PC-3 (cell line): ENCODE results near the gene TGM5. TPM values are rescaled to one million over a fixed set of nuclear protein-coding genes. Genes with fewer than 3 reads are reported as not detected.

Experiments
- ATAC-seq: fragments of 200-7000 bp; cut with Tn5 transposase; 2 replicates; pipeline ENCODE4 v1.9.1; 2020; ENCODE audit warnings: mild to moderate bottlenecking, moderate library complexity
- Bru-seq: library from RNA; stranded (reverse); fragments of 400-500 nt; gene quantifications from one replicate; lab custom pipeline; 2021; lab: Mats Ljungman, UMichigan
- BruChase-seq, 2 experiments: library from RNA; stranded (reverse); fragments of 400-500 nt; gene quantifications; one replicate each; lab custom pipeline; 2021; lab: Mats Ljungman, UMichigan
- BruUV-seq: library from RNA; stranded (reverse); fragments of 400-500 nt; replicated peaks from 2 replicates; lab custom pipeline; 2021; lab: Mats Ljungman, UMichigan
- CTCF ChIA-PET: fragments of 300-600 bp; sonication (Branson Sonifier 250); formaldehyde crosslinking; loops from one replicate; lab custom pipeline; 2022; ENCODE audit warnings: antibody characterized with exemption; lab: Charles Lee
- POLR2A ChIA-PET: fragments of 300-600 bp; sonication (Branson Sonifier 250); formaldehyde crosslinking; loops from one replicate; lab custom pipeline; 2022; ENCODE audit warnings: antibody characterized with exemption; ENCODE audit not compliant: unreplicated experiment; lab: Charles Lee
- DNase-seq: peaks from one replicate; pipeline ENCODE4 v3.0.0-alpha.2; 2015
- H2AFZ ChIP-seq: fragments of 300-600 bp; sonication (generic); 2 replicates; pipeline ENCODE4 v1.6.0; 2016; ENCODE audit warnings: antibody characterized with exemption, low read length
- H3F3A ChIP-seq: fragments of 300-600 bp; sonication (generic); one replicate; pipeline ENCODE4 v1.6.0; 2017; ENCODE audit warnings: antibody characterized with exemption, low read length, control low read depth, mild to moderate bottlenecking; ENCODE audit not compliant: unreplicated experiment
- H3K27ac ChIP-seq: fragments of 300-600 bp; sonication (generic); 2 replicates; pipeline ENCODE4 v1.5.1; 2016; ENCODE audit warnings: mild to moderate bottlenecking, low read length
- H3K27me3 ChIP-seq: fragments of 300-600 bp; sonication (generic); 2 replicates; pipeline ENCODE4 v1.6.1; 2016; ENCODE audit warnings: low read length, mixed read lengths
- H3K36me3 ChIP-seq: fragments of 300-600 bp; sonication (generic); 2 replicates; pipeline ENCODE4 v1.6.1; 2016; ENCODE audit warnings: low read depth, mixed run types, low read length, mixed read lengths
- H3K4me1 ChIP-seq: fragments of 300-600 bp; sonication (generic); 2 replicates; pipeline ENCODE4 v1.5.1; 2016; ENCODE audit warnings: low read length; ENCODE audit not compliant: insufficient read depth
- H3K4me2 ChIP-seq: fragments of 300-600 bp; sonication (generic); 2 replicates; pipeline ENCODE4 v1.6.0; 2016; ENCODE audit warnings: low read length
- H3K4me3 ChIP-seq: fragments of 300-600 bp; sonication (generic); 2 replicates; pipeline ENCODE4 v1.5.1; 2016; ENCODE audit warnings: mild to moderate bottlenecking, low read length, mixed read lengths
- H3K79me2 ChIP-seq: fragments of 300-600 bp; sonication (generic); 2 replicates; pipeline ENCODE4 v1.6.1; 2017; ENCODE audit warnings: low read length, mixed read lengths
- H3K9ac ChIP-seq: fragments of 300-600 bp; sonication (generic); 2 replicates; pipeline ENCODE4 v1.6.0; 2016; ENCODE audit warnings: mild to moderate bottlenecking, low read length
- H3K9me2 ChIP-seq: fragments of 300-600 bp; sonication (generic); replicated peaks from 2 replicates; pipeline ENCODE4 v1.6.1; 2016; ENCODE audit warnings: mixed run types, low read length, mixed read lengths
- H3K9me3 ChIP-seq: fragments of 300-600 bp; sonication (generic); 2 replicates; pipeline ENCODE4 v1.6.1; 2016; ENCODE audit warnings: low read length, mixed read lengths
- H4K20me1 ChIP-seq: fragments of 300-600 bp; sonication (generic); 2 replicates; pipeline ENCODE4 v1.6.1; 2016; ENCODE audit warnings: low read length, mixed read lengths
- EZH2 ChIP-seq: fragments of 300-600 bp; sonication (generic); IDR thresholded peaks from one replicate; pipeline ENCODE4 v1.6.1; 2017; ENCODE audit warnings: antibody characterized with exemption, mild to moderate bottlenecking, low read length; ENCODE audit not compliant: unreplicated experiment
- EZH2phosphoT487 ChIP-seq: fragments of 300-600 bp; sonication (generic); IDR thresholded peaks from 2 replicates; pipeline ENCODE4 v1.6.1; 2018; ENCODE audit warnings: mild to moderate bottlenecking, antibody characterized with exemption, low read length, borderline replicate concordance
- intact Hi-C: fragments of 100-400 bp; cut with micrococcal nuclease; formaldehyde crosslinking; loops from 2 replicates; pipeline ENCODE4 v1.9.0; 2023
- long read RNA-seq: library from polyadenylated mRNA; unstranded; transcript quantifications from one replicate; pipeline ENCODE4 v2.0.0, GENCODE V29; 2021; ENCODE audit not compliant: unreplicated experiment
- total RNA-seq: library from RNA; depleted of rRNA; stranded (reverse); fragments of >200 nt; gene quantifications from 2 replicates; pipeline ENCODE4 v1.2.3, GENCODE V29; 2014; rRNA removed
- TF ChIP-seq, protein P1 (sequence below): fragments of 300-600 bp; sonication (generic); conservative IDR thresholded peaks from 2 replicates; pipeline ENCODE4 v1.5.1; 2017; ENCODE audit warnings: antibody characterized with exemption, low read depth, mild to moderate bottlenecking, low read length

The TGM5 gene
- total RNA-seq (not detected in 2 replicates), Bru-seq, nascent RNA (not detected), BruChase-seq, experiment 1, labeled RNA remaining after a 6-hour chase (percentile 5 among the genes with signal in this experiment), BruChase-seq, experiment 2, labeled RNA remaining after a 2-hour chase (not detected)
- long read RNA-seq, result 0 reads

DNA sequence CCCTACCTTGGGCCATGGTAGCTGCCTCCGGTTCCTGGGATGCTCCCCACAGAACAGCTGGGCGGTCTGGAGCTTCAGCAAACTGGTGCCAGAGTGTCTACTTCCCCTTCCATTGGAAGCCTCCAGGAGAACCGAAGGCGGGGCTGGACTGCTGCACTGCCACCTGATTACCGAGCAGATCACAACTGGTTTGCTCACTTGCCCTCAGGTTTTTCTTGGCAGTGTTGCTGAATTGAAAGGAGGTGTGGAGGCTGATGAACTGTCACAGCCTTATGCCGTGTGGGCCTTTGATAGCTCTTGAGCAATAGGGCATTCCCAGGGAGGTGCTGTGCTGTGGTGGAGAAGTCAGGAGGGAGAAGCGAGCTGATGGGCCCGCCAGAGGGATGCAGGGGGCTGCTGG is at the start of gene TGM5:
TSS of gene TGM5 (minus strand) at position 95 of the 400 bp plus-strand sequence. CDS start at position 16, 79 bp downstream.
- no peak for TF ChIP-seq EZH2phosphoT487
- TF ChIP-seq, protein P1, sequence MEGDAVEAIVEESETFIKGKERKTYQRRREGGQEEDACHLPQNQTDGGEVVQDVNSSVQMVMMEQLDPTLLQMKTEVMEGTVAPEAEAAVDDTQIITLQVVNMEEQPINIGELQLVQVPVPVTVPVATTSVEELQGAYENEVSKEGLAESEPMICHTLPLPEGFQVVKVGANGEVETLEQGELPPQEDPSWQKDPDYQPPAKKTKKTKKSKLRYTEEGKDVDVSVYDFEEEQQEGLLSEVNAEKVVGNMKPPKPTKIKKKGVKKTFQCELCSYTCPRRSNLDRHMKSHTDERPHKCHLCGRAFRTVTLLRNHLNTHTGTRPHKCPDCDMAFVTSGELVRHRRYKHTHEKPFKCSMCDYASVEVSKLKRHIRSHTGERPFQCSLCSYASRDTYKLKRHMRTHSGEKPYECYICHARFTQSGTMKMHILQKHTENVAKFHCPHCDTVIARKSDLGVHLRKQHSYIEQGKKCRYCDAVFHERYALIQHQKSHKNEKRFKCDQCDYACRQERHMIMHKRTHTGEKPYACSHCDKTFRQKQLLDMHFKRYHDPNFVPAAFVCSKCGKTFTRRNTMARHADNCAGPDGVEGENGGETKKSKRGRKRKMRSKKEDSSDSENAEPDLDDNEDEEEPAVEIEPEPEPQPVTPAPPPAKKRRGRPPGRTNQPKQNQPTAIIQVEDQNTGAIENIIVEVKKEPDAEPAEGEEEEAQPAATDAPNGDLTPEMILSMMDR, result no peak
- TF ChIP-seq EZH2, result no peak

GRCh38 chr15:43314171-43314570 is 47.4 kb upstream of the TGM5 start:
- Histone ChIP-seq H3K36me3 (no peaks in the 10 kb centered on the region), H4K20me1 (no peaks in the 10 kb centered on the region), H3K27ac (no peak overlapping the region), H3K9me2 (no peaks in the 10 kb centered on the region), H3K9ac (no peak overlapping the region), H3K4me1 (no peaks in the 10 kb centered on the region), H3K4me3 (no peak overlapping the region), H3K4me2 (no peak overlapping the region), H2AFZ (no peak overlapping the region), H3K27me3 (peaks cover 24% of the 10 kb centered on the region), H3F3A (no peaks in the 10 kb centered on the region), H3K9me3 (no peaks in the 10 kb centered on the region), H3K79me2 (no peaks in the 10 kb centered on the region)
- TF ChIP-seq, protein P1, result no peak
- TF ChIP-seq EZH2phosphoT487, result no peak
- no peak for TF ChIP-seq EZH2
- peak; percentile 45 for ATAC-seq
- POLR2A ChIA-PET, result no interaction called here
- intact Hi-C loops, result no loop called here
- peak; percentile 29 for DNase-seq
- CTCF ChIA-PET, result no interaction called here
- BruUV-seq, result no TSS peak

More for the DNA sequence above, at the start of gene TGM5:
- Histone ChIP-seq H3K4me3 (no peak within 1 kb of the TSS), H3K4me1 (no peaks in the 10 kb centered on the region), H3K36me3 (no peaks in the 10 kb centered on the region), H3K27ac (no peak within 1 kb of the TSS), H3F3A (no peaks in the 10 kb centered on the region), H3K9ac (no peak within 1 kb of the TSS), H2AFZ (no peak within 1 kb of the TSS), H3K27me3 (peaks cover 46% of the 10 kb centered on the region), H3K4me2 (no peak within 1 kb of the TSS), H3K9me2 (no peaks in the 10 kb centered on the region), H3K79me2 (no peaks in the 10 kb centered on the region), H3K9me3 (no peaks in the 10 kb centered on the region), H4K20me1 (no peaks in the 10 kb centered on the region)
- no TSS peak for BruUV-seq
- ChIA-PET CTCF (no interaction called here), POLR2A (no interaction called here)
- DNase-seq (peak; percentile 39), ATAC-seq (peak; percentile 22; the same call in 1 of the 2 replicates)
- intact Hi-C loops, result no loop called here

DNA sequence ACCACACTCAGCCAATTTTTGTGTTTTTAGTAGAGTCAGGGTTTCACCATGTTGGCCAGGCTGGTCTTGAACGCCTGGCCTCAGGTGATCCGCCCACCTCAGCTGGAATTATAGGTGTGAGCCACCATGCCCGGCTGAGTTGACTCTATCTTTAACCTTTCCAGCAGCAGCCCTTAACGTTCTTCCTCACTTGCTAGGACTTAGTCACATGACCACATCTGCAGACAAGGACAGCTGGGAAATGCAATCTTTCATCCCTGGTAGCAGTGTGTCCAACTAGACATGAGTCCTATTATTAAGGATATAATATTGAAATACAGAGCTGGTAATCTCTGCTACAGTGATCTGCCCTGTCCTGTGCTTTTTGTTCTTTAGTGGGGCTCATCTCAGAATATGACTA is 45.6 kb upstream of the TGM5 start:
- no peaks in the 10 kb centered on the region for H4K20me1 ChIP-seq
- peaks cover 27% of the 10 kb centered on the region for H3K27me3 ChIP-seq
- intact Hi-C loops, result no loop called here
- CTCF ChIA-PET, result no interaction called here
- H3K4me2 ChIP-seq, result no peak overlapping the region
- no peak overlapping the region for H2AFZ ChIP-seq
- no peaks in the 10 kb centered on the region for H3K9me3 ChIP-seq
- POLR2A ChIA-PET, result no interaction called here
- H3K9me2 ChIP-seq, result no peaks in the 10 kb centered on the region
- H3F3A ChIP-seq, result no peaks in the 10 kb centered on the region
- H3K4me1 ChIP-seq, result no peaks in the 10 kb centered on the region
- no peaks in the 10 kb centered on the region for H3K79me2 ChIP-seq
- no TSS peak for BruUV-seq
- H3K36me3 ChIP-seq, result no peaks in the 10 kb centered on the region
- no peak overlapping the region for H3K4me3 ChIP-seq
- H3K9ac ChIP-seq, result no peak overlapping the region
- TF ChIP-seq EZH2 (no peak), EZH2phosphoT487 (no peak)
- TF ChIP-seq, protein P1, result no peak
- DNase-seq, result no peak
- no peak for ATAC-seq
- H3K27ac ChIP-seq, result no peak overlapping the region
